Measurements from ENCODE around the gene GUCA2B. TPM values are rescaled to one million over a fixed set of nuclear protein-coding genes. Genes with fewer than 3 reads are reported as not detected.

Gene GUCA2B
- total and polyA plus RNA-seq, 2 donors: not detected

DNA sequence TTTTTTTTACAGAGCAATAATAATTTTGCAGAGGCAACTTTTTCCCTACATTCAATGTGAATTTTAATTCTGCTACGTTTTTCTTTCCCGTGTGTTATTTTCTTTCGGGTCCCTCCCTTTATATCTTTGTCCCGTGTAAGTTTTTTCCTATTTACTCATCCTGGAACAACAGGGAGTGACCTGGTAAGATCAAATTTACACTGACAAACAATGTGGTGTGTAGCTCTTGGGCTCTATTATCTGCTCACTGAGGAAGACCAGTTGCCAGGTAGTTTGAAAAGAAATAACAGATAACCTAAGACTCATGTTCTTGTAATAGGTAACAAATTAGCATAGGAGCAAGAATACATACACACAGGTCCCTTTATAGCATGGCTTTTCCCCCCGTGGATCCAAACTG, 45.0 kb downstream of the GUCA2B start:
- H3K4me3 ChIP-seq (ENCODE audit: low read depth, low read length): no peak overlapping the region
- H3K36me3 ChIP-seq (ENCODE audit: insufficient read depth): peaks cover 2% of the 10 kb centered on the region
- no peak overlapping the region for H3K27ac ChIP-seq (ENCODE audit: low read depth)
- no peaks in the 10 kb centered on the region for H3K4me1 ChIP-seq (ENCODE audit: insufficient read depth)
- 91% methylated on average over 5 of the region's 5 CpGs for WGBS
- DNase-seq (ENCODE audit: extremely low spot score): no peak

- peaks cover 2% of the 10 kb centered on the region for H3K36me3 ChIP-seq (ENCODE audit: insufficient read depth)
- H3K27ac ChIP-seq (ENCODE audit: low read depth): no peak overlapping the region
- no peak for DNase-seq (ENCODE audit: extremely low spot score)
- no peak overlapping the region for H3K4me3 ChIP-seq (ENCODE audit: low read depth, low read length)
- H3K4me1 ChIP-seq (ENCODE audit: insufficient read depth): no peaks in the 10 kb centered on the region
Observed at GRCh38 chr1:42201986-42202385, 48.8 kb downstream of the GUCA2B start.

Other genes starting within 250 kb of the GUCA2B start
- gene HIVEP3, start 234.5 kb upstream of the GUCA2B start, total RNA-seq: 2.8 TPM
- 3.1 TPM for gene HIVEP3, start 234.5 kb upstream of the GUCA2B start, polyA plus RNA-seq
- not detected for gene GUCA2A, start 11.3 kb downstream of the GUCA2B start, total RNA-seq
- not detected for gene GUCA2A, start 11.3 kb downstream of the GUCA2B start, polyA plus RNA-seq
- gene FOXJ3, start 181.8 kb downstream of the GUCA2B start, total RNA-seq: 103 TPM
- 21.4 TPM for gene FOXJ3, start 181.8 kb downstream of the GUCA2B start, polyA plus RNA-seq
- 0.69 TPM for gene RIMKLA, start 227.4 kb downstream of the GUCA2B start, total RNA-seq
- 0.58 TPM for gene RIMKLA, start 227.4 kb downstream of the GUCA2B start, polyA plus RNA-seq

Data from urinary bladder (tissue), 4 donors.